GM19397 (cell line): Measurements from ENCODE around the gene NFATC4.
A peak's percentile ranks its signal among the peaks of the same experiment; 100 is the strongest.
"Not testable (repeated sequence)": the region's sequence is repeated elsewhere in the genome, so short reads cannot be mapped to it uniquely, and the experiment has no call there.

Experiments
- ATAC-seq: cut with Tn5 transposase; IDR thresholded peaks from one replicate; pipeline ENCODE4 v1.9.1; 2021; ENCODE audit warnings: mild to moderate bottlenecking, moderate library complexity; ENCODE audit not compliant: unreplicated experiment

The NFATC4 gene

DNA sequence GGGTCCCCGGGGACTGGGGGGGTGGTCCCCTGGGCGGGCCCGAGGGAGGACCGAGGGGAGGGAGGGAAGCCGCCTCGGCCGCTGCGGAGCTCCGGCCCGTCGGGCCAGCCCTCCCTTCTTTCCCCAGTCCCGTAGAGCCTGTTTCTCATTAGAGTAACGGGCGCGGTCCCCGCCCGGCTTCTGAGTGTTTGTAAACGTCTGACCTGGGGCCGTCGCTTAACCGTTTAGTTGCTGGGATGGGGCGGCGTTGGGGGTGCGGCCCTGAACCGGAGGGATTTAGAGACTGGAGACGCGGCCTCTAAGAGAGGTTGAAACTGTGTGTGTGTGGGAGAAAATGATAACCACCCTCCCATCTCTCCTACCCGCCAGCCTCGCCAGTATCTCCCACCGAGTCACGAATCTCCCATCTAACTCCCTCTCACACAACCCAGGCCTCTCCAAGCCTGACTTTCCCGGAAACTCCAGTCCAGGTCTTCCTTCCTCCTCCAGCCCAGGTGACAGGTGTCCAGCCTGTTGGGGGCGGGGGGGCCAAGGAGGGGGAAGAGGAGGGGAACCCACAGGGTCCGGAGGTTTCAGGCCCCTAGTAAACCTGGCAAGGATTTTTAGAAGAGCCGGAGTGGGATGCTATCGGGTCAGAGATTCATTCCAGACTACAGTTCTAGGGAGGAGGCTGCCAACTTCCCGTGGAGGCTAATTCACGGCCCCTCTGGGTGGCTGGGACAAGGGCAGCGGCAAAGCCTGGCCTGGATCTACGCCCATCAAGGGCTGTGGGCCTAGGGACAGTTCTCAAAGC, 1.1 kb upstream of the NFATC4 start:
- ATAC-seq: peak; percentile 67

DNA sequence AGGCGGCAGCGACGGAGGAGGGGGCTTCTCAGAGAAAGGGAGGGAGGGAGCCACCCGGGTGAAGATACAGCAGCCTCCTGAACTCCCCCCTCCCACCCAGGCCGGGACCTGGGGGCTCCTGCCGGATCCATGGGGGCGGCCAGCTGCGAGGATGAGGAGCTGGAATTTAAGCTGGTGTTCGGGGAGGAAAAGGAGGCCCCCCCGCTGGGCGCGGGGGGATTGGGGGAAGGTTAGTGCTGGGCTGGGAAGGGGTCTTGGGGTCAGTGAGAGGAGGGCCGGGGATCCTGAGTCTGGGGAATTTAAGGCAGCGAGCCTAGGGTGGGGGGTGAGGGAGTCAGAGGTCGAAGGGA, 203 bp downstream of the NFATC4 start:
- no peak for ATAC-seq

DNA sequence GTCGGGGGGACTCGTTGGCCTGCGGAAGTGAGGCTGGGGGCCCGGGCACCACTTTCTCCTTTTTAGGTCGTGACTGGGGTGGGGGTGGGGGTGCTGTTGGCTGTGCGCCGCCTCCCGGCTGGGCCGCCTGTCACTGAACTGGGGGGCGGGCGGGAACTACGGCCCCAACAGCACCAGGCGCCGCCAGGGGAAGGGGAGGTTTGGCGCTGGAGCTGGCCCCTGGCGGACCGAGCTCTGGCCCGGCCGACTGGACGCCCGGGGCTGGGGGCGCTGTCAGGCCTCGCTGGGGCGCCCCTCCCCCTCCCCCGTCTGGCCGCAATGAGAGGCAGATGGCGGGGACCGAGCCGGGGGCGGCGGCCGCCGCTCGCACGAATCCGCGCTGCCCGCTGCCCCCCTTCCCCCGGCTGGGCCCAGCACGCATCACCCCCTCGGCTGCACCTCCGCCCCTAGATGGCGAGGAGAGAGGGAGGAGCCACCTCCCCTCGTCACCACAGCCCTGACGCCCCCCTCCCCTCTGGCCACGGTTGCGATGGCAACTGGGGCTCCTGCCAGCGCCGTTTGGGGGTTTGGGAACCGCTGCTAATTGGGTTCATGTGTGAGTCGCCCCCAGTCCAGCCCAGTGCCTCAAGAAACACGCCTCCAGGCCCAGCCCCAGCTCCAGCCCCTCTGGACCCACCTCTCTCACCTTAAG, 723 bp downstream of the NFATC4 start:
- ATAC-seq: no peak

- ATAC-seq: no peak
These were observed 1.5 kb downstream of the NFATC4 start for GRCh38 chr14:24369463-24369862.

DNA sequence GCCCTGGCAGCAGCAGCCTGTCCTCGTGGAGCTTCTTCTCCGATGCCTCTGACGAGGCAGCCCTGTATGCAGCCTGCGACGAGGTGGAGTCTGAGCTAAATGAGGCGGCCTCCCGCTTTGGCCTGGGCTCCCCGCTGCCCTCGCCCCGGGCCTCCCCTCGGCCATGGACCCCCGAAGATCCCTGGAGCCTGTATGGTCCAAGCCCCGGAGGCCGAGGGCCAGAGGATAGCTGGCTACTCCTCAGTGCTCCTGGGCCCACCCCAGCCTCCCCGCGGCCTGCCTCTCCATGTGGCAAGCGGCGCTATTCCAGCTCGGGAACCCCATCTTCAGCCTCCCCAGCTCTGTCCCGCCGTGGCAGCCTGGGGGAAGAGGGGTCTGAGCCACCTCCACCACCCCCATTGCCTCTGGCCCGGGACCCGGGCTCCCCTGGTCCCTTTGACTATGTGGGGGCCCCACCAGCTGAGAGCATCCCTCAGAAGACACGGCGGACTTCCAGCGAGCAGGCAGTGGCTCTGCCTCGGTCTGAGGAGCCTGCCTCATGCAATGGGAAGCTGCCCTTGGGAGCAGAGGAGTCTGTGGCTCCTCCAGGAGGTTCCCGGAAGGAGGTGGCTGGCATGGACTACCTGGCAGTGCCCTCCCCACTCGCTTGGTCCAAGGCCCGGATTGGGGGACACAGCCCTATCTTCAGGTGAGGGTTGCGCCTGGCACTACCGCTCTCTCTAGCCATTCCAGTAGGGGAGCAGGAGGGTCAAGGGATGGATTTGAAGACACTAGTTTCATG, 2.1 kb downstream of the NFATC4 start:
- no peak for ATAC-seq

DNA sequence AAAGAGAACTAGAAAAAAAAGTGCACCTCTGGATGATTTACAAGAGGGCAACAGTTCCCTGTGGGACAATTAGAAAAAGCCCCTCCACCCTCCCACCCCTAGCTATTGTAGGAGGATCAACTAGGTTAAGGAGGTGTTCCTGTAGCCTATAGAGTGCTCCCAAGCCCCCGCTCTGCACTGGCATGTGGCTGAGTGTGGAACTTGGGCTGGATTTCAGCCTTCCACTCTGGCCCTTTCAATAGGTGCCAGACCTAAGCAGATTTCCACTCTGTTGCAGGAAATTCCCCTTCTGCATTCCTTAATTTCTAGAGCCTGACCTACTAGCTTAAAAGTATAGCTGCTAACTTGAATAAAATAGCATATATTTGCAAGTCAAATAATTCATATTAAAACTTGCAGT, 2.8 kb downstream of the NFATC4 start:
- ATAC-seq: no peak

DNA sequence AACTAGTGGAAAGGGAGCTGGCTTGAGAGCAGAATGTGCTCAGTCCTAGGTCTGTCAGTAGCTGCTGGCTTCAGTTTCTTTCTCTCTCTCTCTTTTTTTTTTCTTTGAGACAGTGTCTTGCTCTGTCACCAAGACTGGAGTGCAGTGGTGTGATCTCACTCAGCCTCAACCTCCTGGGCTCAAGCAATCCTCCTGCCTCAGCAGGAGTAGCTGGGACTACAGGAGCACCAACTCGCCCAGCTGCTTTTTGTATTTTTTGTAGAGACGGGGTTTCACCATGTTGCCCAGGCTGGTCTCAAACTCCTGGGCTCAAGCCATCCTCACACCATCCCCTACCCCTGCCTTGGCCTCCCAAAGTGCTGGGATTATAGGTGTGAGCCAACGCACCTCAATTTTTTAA, 3.6 kb downstream of the NFATC4 start:
- not testable (repeated sequence) for ATAC-seq

DNA sequence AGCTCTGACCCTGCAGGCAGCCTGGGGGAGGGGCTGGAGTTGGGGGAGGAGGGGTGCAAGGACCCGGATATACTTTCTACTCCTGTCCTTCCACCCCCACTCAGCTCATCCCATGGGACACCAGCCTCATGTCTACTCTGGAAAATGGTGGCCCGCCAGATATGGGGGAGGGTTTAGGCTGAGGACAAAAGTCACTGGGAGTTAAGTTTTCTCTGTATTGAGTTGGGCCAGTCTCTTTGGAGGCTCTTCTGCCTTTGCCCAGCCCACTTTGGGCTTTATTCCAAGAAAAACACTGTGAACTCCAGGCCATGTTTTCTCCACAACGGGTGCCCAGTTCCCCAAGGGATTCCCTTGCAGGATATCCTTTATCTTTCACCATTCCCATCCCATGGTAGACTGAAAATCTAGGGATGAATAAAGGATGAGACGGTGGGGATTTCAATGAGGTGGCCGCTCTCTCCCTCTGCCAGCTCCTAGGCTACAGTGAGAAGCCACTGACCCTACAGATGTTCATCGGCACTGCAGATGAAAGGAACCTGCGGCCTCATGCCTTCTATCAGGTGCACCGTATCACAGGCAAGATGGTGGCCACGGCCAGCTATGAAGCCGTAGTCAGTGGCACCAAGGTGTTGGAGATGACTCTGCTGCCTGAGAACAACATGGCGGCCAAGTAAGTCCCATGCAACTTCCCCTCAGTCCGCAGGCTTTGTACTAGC, 4.9 kb downstream of the NFATC4 start:
- no peak for ATAC-seq

DNA sequence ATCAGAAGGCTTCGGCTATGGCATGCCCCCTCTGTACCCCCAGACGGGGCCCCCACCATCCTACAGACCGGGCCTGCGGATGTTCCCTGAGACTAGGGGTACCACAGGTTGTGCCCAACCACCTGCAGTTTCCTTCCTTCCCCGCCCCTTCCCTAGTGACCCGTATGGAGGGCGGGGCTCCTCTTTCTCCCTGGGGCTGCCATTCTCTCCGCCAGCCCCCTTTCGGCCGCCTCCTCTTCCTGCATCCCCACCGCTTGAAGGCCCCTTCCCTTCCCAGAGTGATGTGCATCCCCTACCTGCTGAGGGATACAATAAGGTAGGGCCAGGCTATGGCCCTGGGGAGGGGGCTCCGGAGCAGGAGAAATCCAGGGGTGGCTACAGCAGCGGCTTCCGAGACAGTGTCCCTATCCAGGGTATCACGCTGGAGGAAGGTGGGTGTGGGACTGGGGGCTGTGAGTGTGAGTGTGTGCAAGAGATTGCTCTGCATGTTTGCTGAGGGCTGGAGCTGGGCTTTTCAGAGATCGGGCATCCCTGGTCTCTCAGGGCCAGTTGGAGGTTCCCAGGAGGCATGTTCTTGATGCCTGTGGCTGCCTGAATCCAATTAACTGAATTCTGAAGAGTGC, 8.6 kb downstream of the NFATC4 start:
- ATAC-seq: no peak

GRCh38 chr14:24377126-24377525, 9.1 kb downstream of the NFATC4 start:
- ATAC-seq: no peak

GRCh38 chr14:24377657-24378056, 9.7 kb downstream of the NFATC4 start:
- ATAC-seq: no peak

DNA sequence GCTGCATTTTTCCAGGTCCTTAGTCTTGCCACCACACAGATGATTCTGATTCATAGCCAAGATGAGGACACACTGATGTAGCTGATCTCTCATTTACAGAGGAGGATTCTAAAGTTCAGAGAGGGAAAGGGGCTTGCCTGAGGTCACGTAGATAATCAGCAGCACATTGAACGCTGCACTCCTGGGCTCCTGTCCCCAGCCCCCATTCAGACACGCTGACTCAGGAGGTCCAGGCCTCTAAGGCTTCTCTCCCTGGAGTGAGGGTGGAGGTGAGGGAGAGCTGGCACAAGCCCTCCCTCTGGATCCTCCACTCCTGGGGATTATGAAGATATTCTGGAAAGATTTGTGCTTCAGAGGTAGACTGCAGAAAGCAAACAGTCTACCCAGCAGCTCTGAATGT, 10.3 kb downstream of the NFATC4 start:
- ATAC-seq: no peak

DNA sequence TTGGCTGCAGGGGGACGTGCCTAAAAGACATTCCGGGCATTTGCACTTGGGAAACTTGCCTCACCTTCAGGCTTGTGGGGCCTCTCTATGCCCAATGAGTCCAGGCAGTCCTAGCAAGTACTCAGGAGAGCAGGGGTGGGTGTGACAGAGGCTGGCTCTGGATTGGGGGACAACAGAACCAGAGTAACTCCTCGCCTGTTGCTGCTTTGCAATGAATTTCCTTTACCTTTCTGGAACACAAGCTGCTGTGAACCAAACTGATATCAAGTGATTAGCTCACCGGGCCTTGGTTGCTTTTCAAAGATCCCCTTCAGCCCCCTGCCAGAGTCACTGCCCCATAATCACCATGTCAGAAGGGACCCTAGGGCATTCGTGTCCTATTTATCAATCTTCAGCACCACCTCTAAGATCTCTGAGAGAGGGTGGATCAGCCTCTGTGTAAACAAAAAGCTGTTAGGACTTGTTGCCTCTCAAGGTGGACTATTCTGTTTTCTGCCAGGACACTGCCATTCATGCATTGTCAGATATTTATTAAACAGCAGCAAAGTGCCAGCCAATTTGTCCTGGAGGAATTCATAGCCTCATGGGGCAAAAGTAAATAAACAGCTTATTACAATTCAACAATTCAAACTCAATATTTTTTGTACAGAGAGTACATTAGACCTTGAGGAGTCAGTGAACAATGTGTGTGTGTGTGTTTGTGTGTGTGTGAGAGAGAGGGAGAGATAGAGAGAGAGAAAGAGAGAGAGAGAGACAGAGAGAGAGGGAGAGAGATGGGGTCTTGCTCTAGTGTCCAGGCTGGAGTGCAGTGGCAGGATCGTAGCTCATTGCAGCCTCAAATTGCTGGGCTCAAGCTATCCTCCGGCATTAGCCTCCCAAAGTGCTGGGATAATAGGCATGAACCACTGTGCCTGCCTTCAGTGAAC, 11.3 kb downstream of the NFATC4 start:
- ATAC-seq: no peak

DNA sequence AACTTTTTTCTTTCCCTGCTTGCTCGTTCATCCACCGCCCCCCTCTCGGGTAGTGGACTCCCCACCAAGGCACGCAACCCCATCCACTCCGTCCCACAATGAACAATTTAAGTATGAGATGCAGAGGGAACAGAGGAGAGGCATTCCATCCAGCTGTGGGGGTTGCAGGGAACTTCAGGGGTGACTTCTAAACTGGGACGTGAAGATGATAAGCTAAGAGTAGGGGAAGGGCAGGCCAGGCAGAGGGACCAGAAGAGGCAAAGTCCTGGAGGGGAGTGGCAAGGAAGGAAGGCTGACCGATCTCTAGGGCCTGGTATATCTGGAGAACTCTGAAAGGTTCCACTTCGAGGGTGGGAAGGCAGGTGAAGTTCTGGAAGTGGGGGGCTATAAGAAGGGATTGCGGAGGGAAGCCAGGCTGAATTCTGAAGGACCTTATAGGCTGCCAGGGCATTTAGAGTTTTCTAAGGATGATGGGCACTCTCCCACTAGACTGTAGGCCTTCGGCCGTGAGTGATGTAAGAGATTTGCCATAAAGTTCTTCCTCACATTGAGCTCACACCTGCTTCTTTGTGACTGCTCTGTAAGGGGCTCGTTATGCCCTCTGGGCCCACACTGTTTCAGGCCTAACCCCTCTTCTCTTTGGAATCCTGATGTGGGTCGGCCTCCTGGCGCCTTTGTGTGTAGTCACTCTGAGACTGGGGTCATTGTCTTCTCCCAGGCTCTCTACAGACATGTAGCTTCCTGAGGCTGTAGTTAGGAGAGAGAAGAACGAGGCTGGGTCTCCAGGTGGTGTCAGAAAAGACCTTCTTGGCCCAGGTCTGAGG, 12.1 kb downstream of the NFATC4 start:
- no peak for ATAC-seq

DNA sequence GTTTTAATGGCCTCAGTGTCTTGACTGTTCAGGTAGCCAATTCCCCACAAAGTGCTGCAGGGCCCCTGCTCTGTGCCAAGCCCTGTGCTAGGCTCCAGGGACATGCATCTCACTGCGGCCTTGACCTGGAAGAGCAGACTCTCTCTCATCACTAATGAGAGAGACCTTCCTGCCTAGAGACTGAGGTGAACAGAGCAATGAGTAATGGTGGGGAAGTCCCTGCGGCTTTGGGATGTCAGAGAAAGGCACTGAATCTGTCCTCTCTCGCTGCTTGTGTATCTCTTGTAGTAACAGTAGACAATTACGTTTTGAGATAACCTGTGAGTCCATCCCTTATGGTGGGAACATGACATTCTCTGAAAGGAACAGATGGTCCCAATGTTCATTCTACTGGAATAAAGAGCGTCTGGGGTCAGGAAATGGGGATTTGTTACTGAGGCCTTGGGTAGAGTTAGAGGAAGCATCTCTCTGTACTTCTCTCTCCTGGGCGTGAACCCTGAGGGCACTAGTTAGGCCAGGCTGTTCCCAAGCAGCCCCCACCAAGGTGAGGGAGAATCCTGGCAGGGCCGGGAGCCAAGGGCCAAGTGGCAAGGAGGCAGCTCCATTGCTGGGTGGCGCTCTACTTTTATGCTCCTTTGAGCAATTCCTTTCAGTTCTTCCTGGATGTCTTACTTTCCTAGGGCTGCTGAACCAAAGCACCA, 13.5 kb downstream of the NFATC4 start:
- ATAC-seq: no peak

GRCh38 chr14:24382064-24382371, 14.0 kb downstream of the NFATC4 start:
- no peak for ATAC-seq

GRCh38 chr14:24384169-24384568, 16.2 kb downstream of the NFATC4 start:
- ATAC-seq: no peak

DNA sequence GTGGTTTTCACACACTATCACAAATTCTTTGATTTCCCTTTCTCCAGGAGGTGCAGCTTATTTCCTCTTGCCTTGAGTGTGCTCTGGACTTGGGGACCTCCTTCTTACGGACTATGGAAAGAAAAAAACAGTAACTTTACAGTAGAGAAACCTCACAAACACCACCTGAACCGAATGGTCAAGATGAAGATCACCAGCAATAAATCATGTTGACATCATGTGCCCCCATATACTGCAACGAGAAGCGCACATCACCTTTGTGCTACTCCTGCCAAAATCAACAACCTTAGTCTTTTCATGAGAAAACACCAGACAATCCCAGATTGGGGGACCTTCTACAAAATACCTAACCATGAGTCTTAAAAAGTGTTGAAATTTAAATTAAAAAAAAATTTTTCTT, 17.5 kb downstream of the NFATC4 start:
- ATAC-seq: no peak

- no peak for ATAC-seq
These were observed 19.0 kb downstream of the NFATC4 start for GRCh38 chr14:24387009-24387345.
